Pons (tissue), 1 donor: ENCODE results near the gene SLC35E3.
"Not testable (repeated sequence)": the region's sequence is repeated elsewhere in the genome, so short reads cannot be mapped to it uniquely, and the experiment has no call there.

ENCODE experiments used
- DNase-seq: peaks from one replicate; pipeline ENCODE4 v3.0.0-alpha.2; 2016; ENCODE audit warnings: low spot score

The SLC35E3 gene

GRCh38 chr12:68813242-68813593 lies 67.2 kb downstream of the SLC35E3 start:
- DNase-seq, result no peak

- DNase-seq, result no peak
These were observed 68.7 kb downstream of the SLC35E3 start for GRCh38 chr12:68814490-68815231.

- no peak for DNase-seq
These were observed 69.4 kb downstream of the SLC35E3 start for GRCh38 chr12:68815232-68815927.

GRCh38 chr12:68815928-68816800 lies 70.2 kb downstream of the SLC35E3 start:
- no peak for DNase-seq

GRCh38 chr12:68819481-68819880 lies 73.5 kb downstream of the SLC35E3 start:
- DNase-seq, result not testable (repeated sequence)

GRCh38 chr12:68821357-68822188 lies 75.6 kb downstream of the SLC35E3 start:
- no peak for DNase-seq

GRCh38 chr12:68823696-68824095 lies 77.7 kb downstream of the SLC35E3 start:
- DNase-seq, result no peak

GRCh38 chr12:68824131-68824530 lies 78.2 kb downstream of the SLC35E3 start:
- no peak for DNase-seq

GRCh38 chr12:68824597-68825250 lies 78.7 kb downstream of the SLC35E3 start:
- no peak for DNase-seq

GRCh38 chr12:68825569-68826217 lies 79.7 kb downstream of the SLC35E3 start:
- no peak for DNase-seq

GRCh38 chr12:68827895-68828671 lies 82.1 kb downstream of the SLC35E3 start:
- no peak for DNase-seq

GRCh38 chr12:68828672-68829068 lies 82.7 kb downstream of the SLC35E3 start:
- DNase-seq, result no peak
